H1 (cell line): ENCODE results near the gene CDR2. TPM values are rescaled to one million over a fixed set of nuclear protein-coding genes. Genes with fewer than 3 reads are reported as not detected.

Experiments used
- CTCF ChIA-PET: fragments of 300-600 bp; sonication (Branson Sonifier 250); formaldehyde crosslinking; loops from one replicate; lab custom pipeline; 2021; ENCODE audit not compliant: partially characterized antibody; lab: Charles Lee
- POLR2A ChIA-PET: fragments of 300-600 bp; sonication (Branson Sonifier 250); formaldehyde crosslinking; loops from one replicate; lab custom pipeline; 2021; ENCODE audit warnings: inconsistent platforms; ENCODE audit not compliant: partially characterized antibody; lab: Charles Lee
- DNase-seq, 2 experiments: peaks; one replicate each; pipeline versions ENCODE4 v3.0.0 to v3.0.0-alpha.2; 2010 to 2022; ENCODE audit warnings: low spot score in 2 of 2, low read depth in 1 of 2, mixed read lengths in 1 of 2
- FAIRE-seq: peaks from 2 replicates; lab custom pipeline; 2011; peaks lifted over from hg19 to GRCh38; lab: Jason Lieb, UNC
- H2AFZ ChIP-seq: 2 replicates; pipeline ENCODE4 v1.8.1; 2012; ENCODE audit warnings: low read length, inconsistent platforms
- H2AK5ac ChIP-seq: 2 replicates; pipeline ENCODE4 v1.6.1; 2013; ENCODE audit warnings: low read depth, low read length
- H2BK120ac ChIP-seq: replicated peaks from 2 replicates; pipeline ENCODE3; 2013; ENCODE audit warnings: low read depth, low read length, inconsistent platforms
- H2BK12ac ChIP-seq: 2 replicates; pipeline ENCODE4 v1.6.1; 2013; ENCODE audit warnings: low read depth, low read length
- H2BK15ac ChIP-seq: 2 replicates; pipeline ENCODE4 v1.6.1; 2013; ENCODE audit warnings: low read length
- H2BK20ac ChIP-seq: 2 replicates; pipeline ENCODE4 v1.6.1; 2013; ENCODE audit warnings: low read length
- H2BK5ac ChIP-seq: 2 replicates; pipeline ENCODE4 v1.6.1; 2013; ENCODE audit warnings: low read depth, low read length
- H3K14ac ChIP-seq: 2 replicates; pipeline ENCODE4 v1.6.1; 2013; ENCODE audit warnings: inconsistent platforms; ENCODE audit not compliant: insufficient read length
- H3K18ac ChIP-seq: 2 replicates; pipeline ENCODE4 v1.6.1; 2013; ENCODE audit warnings: low read length; ENCODE audit errors: extremely low read depth
- H3K23ac ChIP-seq: 2 replicates; pipeline ENCODE4 v1.6.1; 2013; ENCODE audit warnings: inconsistent platforms; ENCODE audit not compliant: insufficient read length
- H3K23me2 ChIP-seq: 2 replicates; pipeline ENCODE4 v1.6.1; 2013; ENCODE audit warnings: low read depth, low read length
- H3K27ac ChIP-seq: 2 replicates; pipeline ENCODE4 v1.6.1; 2011; ENCODE audit warnings: low read depth, low read length, inconsistent platforms
- H3K27me3 ChIP-seq, 4 experiments: replicated peaks in 1 of 4; 1 replicate in 1 of 4; 2 replicates in 3 of 4; pipeline versions ENCODE4 v1.6.1 to v1.8.1; 2011 to 2013; ENCODE audit warnings: low read length in 3 of 4, mild to moderate bottlenecking in 3 of 4, inconsistent platforms in 2 of 4, mixed read lengths in 2 of 4, moderate library complexity in 1 of 4; ENCODE audit not compliant: control insufficient read depth in 3 of 4, insufficient read depth in 3 of 4; ENCODE audit errors: extremely low read depth in 1 of 4
- H3K36me3 ChIP-seq, 4 experiments: 2 replicates each; pipeline versions ENCODE4 v1.6.1 to v1.8.1; 2011 to 2013; ENCODE audit warnings: mild to moderate bottlenecking in 4 of 4, low read length in 3 of 4, moderate library complexity in 2 of 4, control low read depth in 1 of 4, inconsistent platforms in 1 of 4; ENCODE audit not compliant: insufficient read depth in 4 of 4, control insufficient read depth in 2 of 4
- H3K4ac ChIP-seq: replicated peaks from 2 replicates; pipeline ENCODE3; 2013; ENCODE audit warnings: low read length, low read depth, mixed read lengths, inconsistent platforms; ENCODE audit not compliant: insufficient read length
- H3K4me1 ChIP-seq, 4 experiments: replicated peaks in 1 of 4; 1 replicate in 1 of 4; 2 replicates in 3 of 4; pipeline versions ENCODE4 v1.6.1 to v1.8.1; 2011 to 2013; ENCODE audit warnings: low read length in 3 of 4, inconsistent platforms in 2 of 4, mixed read lengths in 1 of 4; ENCODE audit not compliant: insufficient read depth in 4 of 4, control insufficient read depth in 3 of 4
- H3K4me2 ChIP-seq, 2 experiments: 2 replicates each; pipeline versions ENCODE4 v1.6.1 to v1.8.1; 2011 to 2013; ENCODE audit warnings: low read depth in 2 of 2, low read length in 2 of 2, control low read depth in 1 of 2, inconsistent platforms in 1 of 2, mild to moderate bottlenecking in 1 of 2; ENCODE audit not compliant: insufficient read depth in 1 of 2
- H3K4me3 ChIP-seq, 4 experiments: fragments of 200-600, 300-600 bp in 1 of 4; sonication (generic), shearing (Covaris generic), sonication (Bioruptor Twin) in 1 of 4; 2 replicates each; pipeline versions ENCODE4 v1.5.1 to v1.8.1; 2011 to 2016; ENCODE audit warnings: low read length in 4 of 4, low read depth in 3 of 4, control low read depth in 2 of 4, inconsistent platforms in 2 of 4, mild to moderate bottlenecking in 2 of 4, mixed read lengths in 1 of 4, moderate library complexity in 1 of 4; ENCODE audit not compliant: insufficient read depth in 2 of 4; ENCODE audit errors: extremely low read depth in 1 of 4
- H3K56ac ChIP-seq: replicated peaks from 2 replicates; pipeline ENCODE3; 2013; ENCODE audit warnings: low read depth, mild to moderate bottlenecking, mixed read lengths, low read length, inconsistent platforms; ENCODE audit not compliant: insufficient read length
- H3K79me1 ChIP-seq: 2 replicates; pipeline ENCODE4 v1.6.1; 2013; ENCODE audit warnings: low read depth, low read length, control low read depth
- H3K79me2 ChIP-seq, 2 experiments: 2 replicates each; pipeline versions ENCODE4 v1.6.1 to v1.8.1; 2012 to 2013; ENCODE audit warnings: low read length in 2 of 2, mild to moderate bottlenecking in 2 of 2, inconsistent platforms in 1 of 2; ENCODE audit not compliant: insufficient read depth in 2 of 2, control insufficient read depth in 1 of 2
- H3K9ac ChIP-seq, 4 experiments: replicated peaks in 1 of 4; 1 replicate in 1 of 4; 2 replicates in 3 of 4; pipeline versions ENCODE4 v1.6.1 to v1.8.1; 2011 to 2013; ENCODE audit warnings: low read depth in 3 of 4, low read length in 3 of 4, control low read depth in 2 of 4, mild to moderate bottlenecking in 2 of 4, moderate library complexity in 2 of 4, inconsistent platforms in 1 of 4; ENCODE audit errors: extremely low read depth in 1 of 4
- H3K9me3 ChIP-seq, 2 experiments: 2 replicates each; pipeline versions ENCODE4 v1.6.1 to v1.8.1; 2012 to 2013; ENCODE audit warnings: mild to moderate bottlenecking in 2 of 2, moderate library complexity in 2 of 2, control low read depth in 1 of 2, inconsistent platforms in 1 of 2, low read depth in 1 of 2, low read length in 1 of 2, mixed read lengths in 1 of 2; ENCODE audit not compliant: insufficient read depth in 2 of 2
- H4K20me1 ChIP-seq, 2 experiments: replicated peaks in 1 of 2; 2 replicates each; pipeline versions ENCODE3 to v1.8.1; 2011 to 2013; ENCODE audit warnings: inconsistent platforms in 2 of 2, low read length in 2 of 2, mild to moderate bottlenecking in 1 of 2; ENCODE audit not compliant: insufficient read depth in 2 of 2, control insufficient read depth in 1 of 2
- H4K5ac ChIP-seq: 2 replicates; pipeline ENCODE4 v1.6.1; 2013; ENCODE audit warnings: low read length, low read depth, mixed read lengths, inconsistent platforms; ENCODE audit not compliant: insufficient read length
- H4K8ac ChIP-seq: 2 replicates; pipeline ENCODE4 v1.8.0; 2013; ENCODE audit warnings: mild to moderate bottlenecking, moderate library complexity, low read length, inconsistent platforms; ENCODE audit not compliant: insufficient read depth; ENCODE audit errors: extremely low read depth
- H4K91ac ChIP-seq: replicated peaks from 2 replicates; pipeline ENCODE3; 2013; ENCODE audit warnings: low read length, mixed read lengths, inconsistent platforms; ENCODE audit not compliant: insufficient read length
- CEBPB ChIP-seq: IDR thresholded peaks from 2 replicates; pipeline ENCODE4 v1.6.1; 2012; ENCODE audit warnings: low read depth, low read length
- CHD2 ChIP-seq: IDR thresholded peaks from 2 replicates; pipeline ENCODE4 v1.6.1; 2012; ENCODE audit warnings: low read length, improper control_type of control experiment
- MAFK ChIP-seq: IDR thresholded peaks from 2 replicates; pipeline ENCODE4 v1.6.1; 2012; ENCODE audit warnings: low read depth, mild to moderate bottlenecking, improper control_type of control experiment, low read length
- MAX ChIP-seq: IDR thresholded peaks from 2 replicates; pipeline ENCODE4 v1.6.1; 2012; ENCODE audit warnings: inconsistent platforms
- NRF1 ChIP-seq: IDR thresholded peaks from 2 replicates; pipeline ENCODE4 v1.6.1; 2011; ENCODE audit warnings: mild to moderate bottlenecking, low read depth, low read length, improper control_type of control experiment
- SIN3A ChIP-seq, 2 experiments: IDR thresholded peaks in 1 of 2; conservative IDR thresholded peaks in 1 of 2; 2 replicates each; pipeline ENCODE4 v1.6.1; 2011 to 2012; ENCODE audit warnings: low read length in 2 of 2, improper control_type of control experiment in 1 of 2, low read depth in 1 of 2, mild to moderate bottlenecking in 1 of 2
- SIX5 ChIP-seq: IDR thresholded peaks from 2 replicates; pipeline ENCODE4 v1.6.1; 2011; ENCODE audit warnings: mild to moderate bottlenecking, low read depth, low read length
- SP2 ChIP-seq: IDR thresholded peaks from 2 replicates; pipeline ENCODE4 v1.6.1; 2012; ENCODE audit warnings: mild to moderate bottlenecking, low read length, inconsistent platforms
- SRF ChIP-seq: IDR thresholded peaks from 2 replicates; pipeline ENCODE4 v1.6.1; 2011; ENCODE audit warnings: mild to moderate bottlenecking, low read depth, low read length, moderate library complexity
- ZNF274 ChIP-seq: IDR thresholded peaks from 2 replicates; pipeline ENCODE4 v1.7.0; 2012; ENCODE audit warnings: low read length, borderline replicate concordance; ENCODE audit errors: extremely low read depth
- WGBS, 2 experiments: shearing (Covaris generic) in 1 of 2; methylation state at CpG; one replicate each; pipeline versions ENCODE4 v1.1.6 to v1.1.7; 2013 to 2015; ENCODE audit warnings: low lambda C conversion rate in 2 of 2, mixed read lengths in 2 of 2, inconsistent platforms in 1 of 2, low coverage in 1 of 2, missing lambda C conversion rate in 1 of 2; ENCODE audit not compliant: insufficient replicate concordance in 2 of 2, insufficient coverage in 1 of 2, insufficient read length in 1 of 2; ENCODE audit errors: extremely low coverage in 1 of 2, missing lambda C conversion rate in 1 of 2; 5-methylcytosine and 5-hydroxymethylcytosine counted together
- polyA plus RNA-seq, 7 experiments: library from polyadenylated mRNA; depleted of rRNA in 3 of 7; stranded (reverse) in 5 of 7; unstranded in 2 of 7; fragments of >200 nt in 5 of 7; fragments of 200-250 nt in 2 of 7; gene quantifications; 1 replicate in 5 of 7; 2 replicates in 1 of 7; 4 replicates in 1 of 7; pipeline versions ENCODE4 v1.2.1 to v1.2.3, GENCODE V29; 2011 to 2013; ENCODE audit warnings: missing spikeins in 2 of 7, mixed read lengths in 2 of 7
- total RNA-seq: library from RNA; stranded (reverse); fragmentation: NEBNext Ultra II Directional; extraction: Animal tissue kit (Norgen Biotek cat#: 25700); gene quantifications from 2 replicates; pipeline ENCODE4 v1.2.1, GENCODE V29; 2021

The CDR2 gene
- total and polyA plus RNA-seq, 2 of the 8 experiments (the other 6 are each of a cell fraction or from before 2014, with no cell fraction given): 16.3 to 34.9 TPM

GRCh38 chr16:22383827-22384226 is 9.4 kb upstream of the CDR2 start:
- TF ChIP-seq SP2 (no peak), SRF (no peak), MAX (no peak), CHD2 (no peak), NRF1 (no peak), CEBPB (no peak), SIX5 (no peak), SIN3A (conservative IDR thresholded peaks at IDR 0.05 in 1 of 2, IDR thresholded peaks at IDR 0.05 in 1 of 2; ENCODE audit: low read depth in 1 of 2, low read length in 2 of 2) (no peak), MAFK (no peak), ZNF274 (no peak)
- no peak overlapping the region for H3K4me2 ChIP-seq
- H2BK15ac ChIP-seq: no peak overlapping the region
- H2BK12ac ChIP-seq: no peak overlapping the region
- no peaks in the 10 kb centered on the region for H3K79me2 ChIP-seq
- no peaks in the 10 kb centered on the region for H3K4me1 ChIP-seq
- FAIRE-seq (no peak), DNase-seq (no peak)
- H4K8ac ChIP-seq: no peak overlapping the region
- peaks cover 0 to 2% of the 10 kb centered on the region in 2 experiments for H4K20me1 ChIP-seq
- no peaks in the 10 kb centered on the region for H3K23me2 ChIP-seq
- no peak overlapping the region for H2BK120ac ChIP-seq
- H3K56ac ChIP-seq: no peak overlapping the region
- no peaks in the 10 kb centered on the region for H3K79me1 ChIP-seq
- no peak overlapping the region for H3K14ac ChIP-seq
- no peak overlapping the region for H3K18ac ChIP-seq
- H3K4me3 ChIP-seq: no peak overlapping the region
- ChIA-PET CTCF (no interaction called here), POLR2A (no interaction called here)
- no peaks in the 10 kb centered on the region for H3K9me3 ChIP-seq
- no peak overlapping the region for H2AK5ac ChIP-seq
- H2BK5ac ChIP-seq: no peak overlapping the region
- no peak overlapping the region for H3K9ac ChIP-seq
- no peak overlapping the region for H3K27ac ChIP-seq
- H3K36me3 ChIP-seq: no peaks in the 10 kb centered on the region
- no peak overlapping the region for H3K23ac ChIP-seq
- no peak overlapping the region for H4K91ac ChIP-seq
- no peaks in the 10 kb centered on the region for H3K27me3 ChIP-seq
- H3K4ac ChIP-seq: no peak overlapping the region
- no peak overlapping the region for H2BK20ac ChIP-seq
- H2AFZ ChIP-seq: no peak overlapping the region
- 82% methylated on average over 3 of the region's 3 CpGs; no CpG with 5 or more reads in 1 of the 2 experiments for WGBS, 2 experiments
- no peak overlapping the region for H4K5ac ChIP-seq
